NCI-H524 treated with DMSO at 0.1 percent for 48 hours (cell line): Measurements from ENCODE around the gene MARCHF3.
"Not testable (repeated sequence)": the region's sequence is repeated elsewhere in the genome, so short reads cannot be mapped to it uniquely, and the experiment has no call there.

Experiments used
- DNase-seq: peaks from one replicate; lab custom pipeline; 2025; lab: John Stamatoyannopoulos, UW

MARCHF3 gene

GRCh38 chr5:126917918-126918614 is 112.3 kb downstream of the MARCHF3 start:
- DNase-seq: peak; percentile 55

- no peak for DNase-seq
Measured at GRCh38 chr5:126915496-126915895, 114.9 kb downstream of the MARCHF3 start.

GRCh38 chr5:126914801-126915436 is 115.4 kb downstream of the MARCHF3 start:
- DNase-seq: no peak

GRCh38 chr5:126912616-126913200 is 117.7 kb downstream of the MARCHF3 start:
- no peak for DNase-seq

GRCh38 chr5:126911986-126912385 is 118.4 kb downstream of the MARCHF3 start:
- DNase-seq: no peak

- no peak for DNase-seq
Measured at GRCh38 chr5:126909856-126910255, 120.5 kb downstream of the MARCHF3 start.

- not testable (repeated sequence) for DNase-seq
Measured at GRCh38 chr5:126904407-126904806, 126.0 kb downstream of the MARCHF3 start.

- no peak for DNase-seq
Measured at GRCh38 chr5:126900796-126901195, 129.6 kb downstream of the MARCHF3 start.

GRCh38 chr5:126899476-126899875 is 130.9 kb downstream of the MARCHF3 start:
- no peak for DNase-seq

- DNase-seq: no peak
Measured at GRCh38 chr5:126897851-126898630, 132.3 kb downstream of the MARCHF3 start.

GRCh38 chr5:126896170-126896702 is 134.1 kb downstream of the MARCHF3 start:
- DNase-seq: no peak

GRCh38 chr5:126895712-126896111 is 134.6 kb downstream of the MARCHF3 start:
- DNase-seq: not testable (repeated sequence)

- DNase-seq: not testable (repeated sequence)
Measured at GRCh38 chr5:126890414-126890813, 139.9 kb downstream of the MARCHF3 start.

GRCh38 chr5:126888175-126888574 is 142.2 kb downstream of the MARCHF3 start:
- peak; percentile 80 for DNase-seq

- DNase-seq: no peak
Measured at GRCh38 chr5:126884269-126884819, 146.0 kb downstream of the MARCHF3 start.

- DNase-seq: no peak
Measured at GRCh38 chr5:126883564-126884245, 146.7 kb downstream of the MARCHF3 start.

- DNase-seq: no peak
Measured at GRCh38 chr5:126881821-126882600, 148.3 kb downstream of the MARCHF3 start.

GRCh38 chr5:126878634-126879033 is 151.7 kb downstream of the MARCHF3 start:
- no peak for DNase-seq

GRCh38 chr5:126878085-126878484 is 152.3 kb downstream of the MARCHF3 start:
- no peak for DNase-seq

- DNase-seq: no peak
Measured at GRCh38 chr5:126877602-126878001, 152.8 kb downstream of the MARCHF3 start.
